ENCODE data around the gene ZNF507. TPM values are rescaled to one million over a fixed set of nuclear protein-coding genes. Genes with fewer than 3 reads are reported as not detected.

The ZNF507 gene
- polyA plus RNA-seq, 2 donors = 2.9 to 3.1 TPM

DNA sequence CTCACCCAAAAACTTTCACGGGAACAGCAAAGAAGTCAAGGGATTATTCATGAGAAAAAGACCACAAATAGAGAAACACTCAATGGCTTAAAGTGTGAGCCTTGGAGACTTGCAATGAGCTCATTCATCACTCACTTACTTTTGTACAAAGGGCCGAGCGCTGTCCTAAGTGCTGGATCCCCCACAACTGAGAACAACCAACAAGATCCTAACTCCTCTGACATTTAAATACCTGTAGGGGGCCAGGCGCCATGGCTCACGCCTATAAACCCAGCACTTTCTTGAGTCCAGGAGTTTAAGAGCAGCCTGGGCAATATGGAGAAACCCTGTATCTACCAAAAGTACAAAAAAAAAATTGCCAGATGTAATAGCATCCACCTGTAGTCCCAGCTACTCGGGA is 29.4 kb upstream of the ZNF507 start:
- Histone ChIP-seq H3K9me3 (ENCODE audit: control insufficient read depth in 2 of 2, insufficient read depth in 1 of 2, low read depth in 1 of 2, low read length in 1 of 2) (no peaks in the 10 kb centered on the region), H3K27me3 (ENCODE audit: control insufficient read depth in 1 of 2, insufficient read depth in 2 of 2, low read length in 2 of 2) (no peaks in the 10 kb centered on the region), H3K36me3 (ENCODE audit: control insufficient read depth in 2 of 2, insufficient read depth in 2 of 2, low read length in 1 of 2) (no peaks in the 10 kb centered on the region), H3K27ac (ENCODE audit: low read depth in 2 of 2, low read length in 1 of 2) (no peak overlapping the region), H3K4me1 (ENCODE audit: control insufficient read depth in 2 of 2, insufficient read depth in 2 of 2, low read length in 1 of 2) (no peaks in the 10 kb centered on the region), H3K4me3 (ENCODE audit: low read depth in 1 of 2, low read length in 2 of 2) (no peak overlapping the region)
- 78 to 81% methylated on average over 6 of the region's 6 CpGs for WGBS, 2 donors

DNA sequence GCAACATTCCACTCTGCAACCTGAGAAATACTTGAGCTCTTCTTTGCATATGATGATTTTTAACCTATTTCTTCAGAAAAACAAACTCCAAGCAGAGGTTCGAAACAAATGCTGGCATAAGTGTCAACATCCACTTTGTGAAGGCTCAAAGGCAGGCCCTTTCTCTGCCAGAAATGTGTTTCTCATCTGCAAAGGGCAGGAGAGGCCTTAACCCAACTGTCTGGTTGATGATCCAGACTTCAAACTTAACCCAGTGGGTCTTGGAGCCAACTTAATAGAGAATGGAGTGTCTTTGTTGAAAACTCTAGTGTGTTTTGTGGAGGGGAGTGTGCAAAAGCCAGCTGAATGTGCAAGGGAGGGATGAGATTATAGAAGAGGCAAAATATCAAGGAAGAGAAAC is 28.3 kb upstream of the ZNF507 start:
- WGBS, 2 donors = 32 to 45% methylated on average over 1 of the region's 1 CpG
- no peaks in the 10 kb centered on the region for H3K4me1 ChIP-seq (ENCODE audit: control insufficient read depth in 2 of 2, insufficient read depth in 2 of 2, low read length in 1 of 2)

DNA sequence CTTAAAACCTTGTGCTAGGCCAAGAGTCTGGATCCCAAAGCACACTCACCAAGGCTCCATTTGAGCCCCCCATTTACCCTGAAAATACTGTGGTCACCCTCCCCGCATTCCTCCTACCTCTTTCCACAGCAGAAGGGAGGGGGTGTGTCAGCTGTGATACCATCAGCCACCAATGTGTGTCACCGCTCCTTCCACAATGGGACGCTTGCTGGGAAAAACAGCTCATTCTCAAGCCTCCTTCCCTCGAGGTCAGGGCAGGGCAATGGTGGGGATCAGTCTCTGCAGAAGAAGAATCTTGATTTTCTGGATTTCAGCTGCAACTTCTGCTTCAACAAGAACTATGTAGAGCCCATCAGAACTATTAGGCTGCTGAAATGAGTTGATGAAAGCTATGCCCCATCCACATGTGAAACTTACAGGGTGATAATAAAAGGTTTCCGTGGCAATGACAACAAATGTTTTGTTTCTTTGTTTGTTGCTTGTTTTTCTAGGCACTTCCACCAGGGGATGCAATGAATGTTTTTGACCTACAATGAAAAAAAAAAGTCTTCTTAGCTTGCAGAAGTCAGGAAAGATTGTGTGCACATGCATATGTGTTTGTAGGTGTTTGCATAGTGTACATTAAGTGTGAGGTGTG is 26.4 kb upstream of the ZNF507 start:
- H3K36me3 ChIP-seq (ENCODE audit: control insufficient read depth in 2 of 2, insufficient read depth in 2 of 2, low read length in 1 of 2) = no peaks in the 10 kb centered on the region
- 35 to 43% methylated on average over 5 of the region's 5 CpGs for WGBS, 2 donors
- no peaks in the 10 kb centered on the region for H3K27me3 ChIP-seq (ENCODE audit: control insufficient read depth in 1 of 2, insufficient read depth in 2 of 2, low read length in 2 of 2)
- no peak overlapping the region for H3K4me3 ChIP-seq (ENCODE audit: low read depth in 1 of 2, low read length in 2 of 2)
- no peaks in the 10 kb centered on the region for H3K9me3 ChIP-seq (ENCODE audit: control insufficient read depth in 2 of 2, insufficient read depth in 1 of 2, low read depth in 1 of 2, low read length in 1 of 2)
- peaks cover 0 to 3% of the 10 kb centered on the region in 2 donors for H3K4me1 ChIP-seq (ENCODE audit: control insufficient read depth in 2 of 2, insufficient read depth in 2 of 2, low read length in 1 of 2)
- no peak overlapping the region for H3K27ac ChIP-seq (ENCODE audit: low read depth in 2 of 2, low read length in 1 of 2)

More for the DNA sequence above, 28.3 kb upstream of the ZNF507 start:
- Histone ChIP-seq H3K36me3 (ENCODE audit: control insufficient read depth in 2 of 2, insufficient read depth in 2 of 2, low read length in 1 of 2) (no peaks in the 10 kb centered on the region), H3K4me3 (ENCODE audit: low read depth in 1 of 2, low read length in 2 of 2) (no peak overlapping the region), H3K9me3 (ENCODE audit: control insufficient read depth in 2 of 2, insufficient read depth in 1 of 2, low read depth in 1 of 2, low read length in 1 of 2) (no peaks in the 10 kb centered on the region), H3K27ac (ENCODE audit: low read depth in 2 of 2, low read length in 1 of 2) (no peak overlapping the region), H3K27me3 (ENCODE audit: control insufficient read depth in 1 of 2, insufficient read depth in 2 of 2, low read length in 2 of 2) (no peaks in the 10 kb centered on the region)

GRCh38 chr19:32322541-32322940 is 22.9 kb upstream of the ZNF507 start:
- WGBS, 2 donors = 69 to 70% methylated on average over 7 of the region's 7 CpGs
- Histone ChIP-seq H3K27ac (ENCODE audit: low read depth in 2 of 2, low read length in 1 of 2) (peak overlapping the region; percentile 33 to 45), H3K4me1 (ENCODE audit: control insufficient read depth in 2 of 2, insufficient read depth in 2 of 2, low read length in 1 of 2) (peaks cover 0 to 3% of the 10 kb centered on the region in 2 donors), H3K27me3 (ENCODE audit: control insufficient read depth in 1 of 2, insufficient read depth in 2 of 2, low read length in 2 of 2) (no peaks in the 10 kb centered on the region), H3K36me3 (ENCODE audit: control insufficient read depth in 2 of 2, insufficient read depth in 2 of 2, low read length in 1 of 2) (no peaks in the 10 kb centered on the region), H3K9me3 (ENCODE audit: control insufficient read depth in 2 of 2, insufficient read depth in 1 of 2, low read depth in 1 of 2, low read length in 1 of 2) (no peaks in the 10 kb centered on the region), H3K4me3 (ENCODE audit: low read depth in 1 of 2, low read length in 2 of 2) (no peak overlapping the region)

- H3K27me3 ChIP-seq (ENCODE audit: control insufficient read depth in 1 of 2, insufficient read depth in 2 of 2, low read length in 2 of 2) = no peaks in the 10 kb centered on the region
- peaks cover 0 to 3% of the 10 kb centered on the region in 2 donors for H3K4me1 ChIP-seq (ENCODE audit: control insufficient read depth in 2 of 2, insufficient read depth in 2 of 2, low read length in 1 of 2)
- no peaks in the 10 kb centered on the region for H3K9me3 ChIP-seq (ENCODE audit: control insufficient read depth in 2 of 2, insufficient read depth in 1 of 2, low read depth in 1 of 2, low read length in 1 of 2)
- no peaks in the 10 kb centered on the region for H3K36me3 ChIP-seq (ENCODE audit: control insufficient read depth in 2 of 2, insufficient read depth in 2 of 2, low read length in 1 of 2)
- 59 to 61% methylated on average over 10 of the region's 10 CpGs for WGBS, 2 donors
- no peak overlapping the region for H3K27ac ChIP-seq (ENCODE audit: low read depth in 2 of 2, low read length in 1 of 2)
- no peak overlapping the region for H3K4me3 ChIP-seq (ENCODE audit: low read depth in 1 of 2, low read length in 2 of 2)
These were observed 20.7 kb upstream of the ZNF507 start for GRCh38 chr19:32324631-32325285.

DNA sequence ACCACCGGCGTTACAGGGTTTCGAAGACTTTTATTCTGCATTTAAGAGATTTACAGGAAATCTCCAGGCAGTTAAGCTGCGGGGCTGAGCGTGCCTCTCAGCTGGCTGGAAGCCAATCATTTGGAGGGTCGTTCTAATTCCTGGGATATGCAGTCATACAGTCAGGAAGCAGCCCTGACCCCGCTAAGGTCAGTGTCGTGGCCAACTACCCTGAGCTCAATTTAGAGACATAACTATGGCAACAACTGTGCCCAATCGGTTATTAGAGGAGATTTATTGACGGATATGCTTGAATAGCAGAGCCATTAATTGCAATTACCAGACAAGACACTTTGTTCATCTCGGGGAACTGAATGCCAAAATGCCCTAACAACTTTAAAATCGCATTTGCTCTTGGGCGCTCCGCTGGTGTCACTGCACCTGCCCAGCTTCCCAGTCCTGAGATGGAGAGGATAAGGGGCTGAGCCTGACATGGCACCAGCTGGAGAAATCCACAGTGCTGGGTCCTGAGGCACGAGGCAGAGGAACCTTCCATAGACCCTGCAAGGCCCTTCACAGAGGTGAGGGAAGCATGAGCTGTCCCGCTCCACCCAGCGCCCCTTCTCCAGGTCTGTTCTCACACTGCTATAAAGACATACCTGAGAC is 15.1 kb upstream of the ZNF507 start:
- no peaks in the 10 kb centered on the region for H3K4me1 ChIP-seq (ENCODE audit: control insufficient read depth in 2 of 2, insufficient read depth in 2 of 2, low read length in 1 of 2)
- H3K27ac ChIP-seq (ENCODE audit: low read depth in 2 of 2, low read length in 1 of 2) = no peak overlapping the region
- no peaks in the 10 kb centered on the region for H3K9me3 ChIP-seq (ENCODE audit: control insufficient read depth in 2 of 2, insufficient read depth in 1 of 2, low read depth in 1 of 2, low read length in 1 of 2)
- H3K4me3 ChIP-seq (ENCODE audit: low read depth in 1 of 2, low read length in 2 of 2) = no peak overlapping the region
- 62 to 66% methylated on average over 17 of the region's 17 CpGs for WGBS, 2 donors
- no peaks in the 10 kb centered on the region for H3K27me3 ChIP-seq (ENCODE audit: control insufficient read depth in 1 of 2, insufficient read depth in 2 of 2, low read length in 2 of 2)
- H3K36me3 ChIP-seq (ENCODE audit: control insufficient read depth in 2 of 2, insufficient read depth in 2 of 2, low read length in 1 of 2) = no peaks in the 10 kb centered on the region

DNA sequence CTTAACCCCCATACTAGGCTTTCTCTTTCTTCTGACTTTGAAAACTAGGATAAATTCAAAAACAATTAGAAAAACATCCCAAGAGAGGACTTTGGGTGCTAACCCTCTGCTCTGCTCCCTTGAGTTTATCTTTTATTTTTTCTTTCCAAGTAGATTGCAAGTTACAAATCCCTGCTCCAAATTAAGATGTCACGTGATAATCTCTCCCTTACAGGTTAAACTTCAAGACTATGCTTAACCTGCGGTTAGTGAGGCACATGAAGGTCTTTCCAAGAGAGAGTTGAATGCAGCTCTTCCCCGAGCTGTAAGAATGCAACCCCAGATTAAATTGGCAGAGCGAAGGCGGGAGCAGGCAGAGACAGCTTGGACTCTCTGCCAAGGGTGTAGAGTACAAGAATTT is 12.2 kb upstream of the ZNF507 start:
- Histone ChIP-seq H3K4me1 (ENCODE audit: control insufficient read depth in 2 of 2, insufficient read depth in 2 of 2, low read length in 1 of 2) (peaks cover 0 to 2% of the 10 kb centered on the region in 2 donors), H3K4me3 (ENCODE audit: low read depth in 1 of 2, low read length in 2 of 2) (no peak overlapping the region), H3K27ac (ENCODE audit: low read depth in 2 of 2, low read length in 1 of 2) (no peak overlapping the region), H3K36me3 (ENCODE audit: control insufficient read depth in 2 of 2, insufficient read depth in 2 of 2, low read length in 1 of 2) (no peaks in the 10 kb centered on the region), H3K9me3 (ENCODE audit: control insufficient read depth in 2 of 2, insufficient read depth in 1 of 2, low read depth in 1 of 2, low read length in 1 of 2) (no peaks in the 10 kb centered on the region), H3K27me3 (ENCODE audit: control insufficient read depth in 1 of 2, insufficient read depth in 2 of 2, low read length in 2 of 2) (no peaks in the 10 kb centered on the region)
- 55 to 60% methylated on average over 5 of the region's 5 CpGs for WGBS, 2 donors

DNA sequence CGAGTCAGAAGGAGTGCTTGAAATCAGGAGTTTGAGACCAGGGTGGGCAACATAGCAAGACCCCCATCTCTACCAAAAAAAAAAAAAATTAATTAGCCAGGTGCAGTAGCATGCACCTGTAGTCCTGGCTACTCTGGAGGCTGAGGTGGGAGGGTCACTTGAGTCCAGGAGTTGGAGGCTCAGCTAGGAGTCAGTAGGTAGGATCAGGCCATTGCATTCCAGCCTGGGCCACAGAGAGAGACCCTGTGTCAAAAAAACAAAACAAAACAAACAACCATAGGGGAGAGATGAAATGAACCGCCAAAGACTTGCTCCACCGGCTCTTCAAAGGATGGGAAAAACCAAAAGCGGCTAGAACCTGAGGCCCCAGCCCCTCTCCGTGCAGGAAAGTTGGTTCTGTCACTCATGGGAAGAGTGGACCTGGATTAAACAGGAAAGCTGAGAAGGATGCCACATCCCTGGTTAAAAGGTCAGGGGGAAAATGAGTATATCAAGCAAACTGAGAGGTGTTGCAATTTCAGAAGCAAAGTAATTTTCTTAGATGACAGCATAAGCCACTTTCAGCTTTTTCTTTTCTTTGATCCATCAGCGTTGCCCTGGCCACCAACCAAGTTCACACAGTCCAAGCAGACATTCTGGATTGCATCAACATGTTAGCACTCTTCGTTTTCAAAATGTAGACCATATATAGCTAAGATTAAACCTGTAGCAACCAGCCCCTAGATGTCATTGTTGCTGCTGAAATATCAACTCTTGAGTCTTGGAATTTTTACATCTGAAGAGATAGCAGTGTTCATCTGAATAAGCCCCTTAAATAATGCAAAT is 8.9 kb upstream of the ZNF507 start:
- Histone ChIP-seq H3K4me3 (ENCODE audit: low read depth in 1 of 2, low read length in 2 of 2) (no peak overlapping the region), H3K36me3 (ENCODE audit: control insufficient read depth in 2 of 2, insufficient read depth in 2 of 2, low read length in 1 of 2) (no peaks in the 10 kb centered on the region), H3K4me1 (ENCODE audit: control insufficient read depth in 2 of 2, insufficient read depth in 2 of 2, low read length in 1 of 2) (peaks cover 0 to 2% of the 10 kb centered on the region in 2 donors), H3K9me3 (ENCODE audit: control insufficient read depth in 2 of 2, insufficient read depth in 1 of 2, low read depth in 1 of 2, low read length in 1 of 2) (no peaks in the 10 kb centered on the region), H3K27me3 (ENCODE audit: control insufficient read depth in 1 of 2, insufficient read depth in 2 of 2, low read length in 2 of 2) (no peaks in the 10 kb centered on the region), H3K27ac (ENCODE audit: low read depth in 2 of 2, low read length in 1 of 2) (no peak overlapping the region)
- 33 to 41% methylated on average over 7 of the region's 7 CpGs for WGBS, 2 donors

DNA sequence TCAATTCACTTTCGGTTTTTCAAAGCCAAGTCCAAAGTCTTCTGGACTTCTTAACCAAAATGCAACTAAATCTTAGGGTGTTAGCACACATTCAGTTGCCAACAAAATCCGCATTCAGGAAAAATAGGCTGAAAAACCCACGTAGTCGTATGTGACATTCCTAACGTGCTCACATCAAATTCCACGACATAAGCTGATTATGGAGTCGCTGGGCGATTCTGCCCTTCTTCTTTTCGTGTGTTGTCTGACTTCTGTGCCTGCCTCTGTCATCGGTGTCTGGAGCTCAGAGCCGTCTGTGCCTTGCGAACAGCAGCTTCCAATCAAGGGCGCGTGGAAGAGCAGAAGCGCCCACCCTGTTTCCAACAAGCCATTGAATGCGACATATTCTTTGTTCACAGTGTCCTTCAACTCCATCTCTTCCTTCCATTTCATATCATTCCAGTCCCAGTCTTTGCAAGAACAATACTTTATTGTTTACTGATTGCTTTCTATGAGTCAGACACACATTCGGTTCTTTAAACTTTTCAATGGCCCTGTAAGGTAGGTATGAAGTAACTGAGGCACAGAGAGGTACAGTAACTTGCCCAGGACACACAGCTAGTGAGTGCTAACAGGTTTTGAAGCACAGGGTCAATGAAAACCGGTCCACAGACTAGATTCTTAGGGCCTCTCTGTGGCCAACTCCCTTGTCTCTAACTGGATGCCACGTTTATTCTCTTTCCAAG is 8.2 kb upstream of the ZNF507 start:
- Histone ChIP-seq H3K36me3 (ENCODE audit: control insufficient read depth in 2 of 2, insufficient read depth in 2 of 2, low read length in 1 of 2) (no peaks in the 10 kb centered on the region), H3K4me1 (ENCODE audit: control insufficient read depth in 2 of 2, insufficient read depth in 2 of 2, low read length in 1 of 2) (peaks cover 0 to 2% of the 10 kb centered on the region in 2 donors), H3K27me3 (ENCODE audit: control insufficient read depth in 1 of 2, insufficient read depth in 2 of 2, low read length in 2 of 2) (no peaks in the 10 kb centered on the region), H3K9me3 (ENCODE audit: control insufficient read depth in 2 of 2, insufficient read depth in 1 of 2, low read depth in 1 of 2, low read length in 1 of 2) (no peaks in the 10 kb centered on the region), H3K27ac (ENCODE audit: low read depth in 2 of 2, low read length in 1 of 2) (no peak overlapping the region), H3K4me3 (ENCODE audit: low read depth in 1 of 2, low read length in 2 of 2) (no peak overlapping the region)
- 67 to 68% methylated on average over 19 of the region's 19 CpGs for whole genome bisulfite sequencing, 2 donors
